H9 (cell line): ENCODE results near the gene HPCAL1. TPM values are rescaled to one million over a fixed set of nuclear protein-coding genes. Genes with fewer than 3 reads are reported as not detected.

Source experiments
- DNase-seq: peaks from one replicate; pipeline ENCODE4 v3.0.0-alpha.2; 2017
- H2AFZ ChIP-seq: one replicate; pipeline ENCODE4 v1.6.1; 2013; ENCODE audit warnings: mild to moderate bottlenecking, low read length, control low read depth, moderate library complexity
- H2AK5ac ChIP-seq: 2 replicates; pipeline ENCODE4 v1.6.1; 2013; ENCODE audit warnings: low read length, control low read depth, mixed read lengths; ENCODE audit not compliant: insufficient read length
- H2BK120ac ChIP-seq: one replicate; pipeline ENCODE4 v1.6.1; 2013; ENCODE audit warnings: low read depth, mild to moderate bottlenecking, low read length, control low read depth, inconsistent platforms; ENCODE audit not compliant: poor library complexity, severe bottlenecking
- H2BK12ac ChIP-seq: 2 replicates; pipeline ENCODE4 v1.6.1; 2013; ENCODE audit warnings: low read length, control low read depth, mixed read lengths, low read depth; ENCODE audit not compliant: insufficient read length
- H2BK15ac ChIP-seq: 2 replicates; pipeline ENCODE4 v1.6.1; 2013; ENCODE audit warnings: low read depth, low read length, control low read depth
- H2BK20ac ChIP-seq: one replicate; pipeline ENCODE4 v1.6.1; 2013; ENCODE audit warnings: low read depth, mild to moderate bottlenecking, low read length, control low read depth, inconsistent platforms; ENCODE audit not compliant: poor library complexity, severe bottlenecking
- H2BK5ac ChIP-seq: 2 replicates; pipeline ENCODE4 v1.6.1; 2013; ENCODE audit warnings: low read length, control low read depth, mixed read lengths; ENCODE audit not compliant: insufficient read length
- H3K14ac ChIP-seq: 2 replicates; pipeline ENCODE4 v1.6.1; 2013; ENCODE audit warnings: low read length, control low read depth; ENCODE audit not compliant: insufficient read depth
- H3K18ac ChIP-seq: 2 replicates; pipeline ENCODE4 v1.6.1; 2013; ENCODE audit warnings: low read depth, mild to moderate bottlenecking, mixed read lengths, low read length, control low read depth; ENCODE audit not compliant: insufficient read length
- H3K23ac ChIP-seq: 2 replicates; pipeline ENCODE4 v1.6.1; 2013; ENCODE audit warnings: low read length, control low read depth, mixed read lengths, low read depth; ENCODE audit not compliant: insufficient read length
- H3K23me2 ChIP-seq: 2 replicates; pipeline ENCODE4 v1.6.1; 2013; ENCODE audit warnings: low read depth, mild to moderate bottlenecking, mixed read lengths, low read length, control low read depth; ENCODE audit not compliant: insufficient read length, poor library complexity, severe bottlenecking
- H3K27ac ChIP-seq: 2 replicates; pipeline ENCODE4 v1.5.1; 2013; ENCODE audit warnings: low read length, control low read depth, mixed read lengths, low read depth; ENCODE audit not compliant: insufficient read length
- H3K27me3 ChIP-seq: 2 replicates; pipeline ENCODE4 v1.6.1; 2013; ENCODE audit warnings: low read length, control low read depth, inconsistent platforms; ENCODE audit not compliant: insufficient read depth
- H3K4ac ChIP-seq: 2 replicates; pipeline ENCODE4 v1.6.1; 2013; ENCODE audit warnings: low read depth, mild to moderate bottlenecking, control low read depth, inconsistent platforms, low read length, moderate library complexity
- H3K4me1 ChIP-seq: 2 replicates; pipeline ENCODE4 v1.6.1; 2013; ENCODE audit warnings: low read length, control low read depth, inconsistent platforms; ENCODE audit not compliant: insufficient read depth
- H3K4me2 ChIP-seq: 2 replicates; pipeline ENCODE4 v1.6.1; 2013; ENCODE audit warnings: low read length, control low read depth, mixed read lengths; ENCODE audit not compliant: insufficient read length, insufficient read depth
- H3K56ac ChIP-seq: 2 replicates; pipeline ENCODE4 v1.6.1; 2013; ENCODE audit warnings: low read depth, mild to moderate bottlenecking, mixed read lengths, low read length, control low read depth; ENCODE audit not compliant: insufficient read length
- H3K79me1 ChIP-seq: 2 replicates; pipeline ENCODE4 v1.6.1; 2013; ENCODE audit warnings: low read depth, mild to moderate bottlenecking, moderate library complexity, low read length, control low read depth, inconsistent platforms; ENCODE audit not compliant: insufficient read depth, poor library complexity, severe bottlenecking
- H3K79me2 ChIP-seq: 2 replicates; pipeline ENCODE4 v1.6.1; 2013; ENCODE audit warnings: low read length, control low read depth, inconsistent platforms; ENCODE audit not compliant: insufficient read depth
- H3K9ac ChIP-seq: 2 replicates; pipeline ENCODE4 v1.6.1; 2013; ENCODE audit warnings: low read length, control low read depth, mixed read lengths; ENCODE audit not compliant: insufficient read length; ENCODE audit errors: extremely low read depth
- H3K9me3 ChIP-seq: one replicate; pipeline ENCODE4 v1.6.1; 2013; ENCODE audit warnings: low read depth, low read length, inconsistent platforms; ENCODE audit not compliant: control insufficient read depth
- H3T11ph ChIP-seq: one replicate; pipeline ENCODE4 v1.6.1; 2013; ENCODE audit warnings: mild to moderate bottlenecking, low read length, control low read depth, inconsistent platforms
- H4K20me1 ChIP-seq: one replicate; pipeline ENCODE4 v1.6.1; 2013; ENCODE audit not compliant: control insufficient read depth, insufficient read length, insufficient read depth
- H4K5ac ChIP-seq: 2 replicates; pipeline ENCODE4 v1.6.1; 2013; ENCODE audit warnings: low read depth, mild to moderate bottlenecking, mixed read lengths, low read length, control low read depth; ENCODE audit not compliant: insufficient read length
- H4K8ac ChIP-seq: replicated peaks from 2 replicates; pipeline ENCODE4 v1.6.1; 2013; ENCODE audit warnings: low read length, control low read depth, mixed read lengths, low read depth; ENCODE audit not compliant: insufficient read length
- H4K91ac ChIP-seq: 2 replicates; pipeline ENCODE4 v1.6.1; 2013; ENCODE audit warnings: low read depth, mild to moderate bottlenecking, moderate library complexity, mixed read lengths, low read length, control low read depth; ENCODE audit not compliant: insufficient read length
- H3K27ac Mint-ChIP-seq, 3 experiments: 2 replicates in 2 of 3; 3 replicates in 1 of 3; pipeline ENCODE4 v1.8.0; 2020 to 2021; ENCODE audit warnings: mixed read lengths in 3 of 3, mild to moderate bottlenecking in 1 of 3, moderate library complexity in 1 of 3
- H3K27me3 Mint-ChIP-seq: 2 replicates; pipeline ENCODE4 v1.8.0; 2021; ENCODE audit warnings: low read depth, mild to moderate bottlenecking, moderate library complexity, mixed read lengths
- H3K36me3 Mint-ChIP-seq, 3 experiments: 2 replicates in 2 of 3; 3 replicates in 1 of 3; pipeline ENCODE4 v1.8.0; 2020 to 2021; ENCODE audit warnings: low read depth in 3 of 3, mixed read lengths in 3 of 3; ENCODE audit not compliant: insufficient read depth in 1 of 3
- H3K4me1 Mint-ChIP-seq, 2 experiments: 2 replicates each; pipeline ENCODE4 v1.8.0; 2020; ENCODE audit warnings: mixed read lengths in 2 of 2
- H3K4me3 Mint-ChIP-seq, 2 experiments: 2 replicates in 1 of 2; 3 replicates in 1 of 2; pipeline ENCODE4 v1.8.0; 2020 to 2021; ENCODE audit warnings: mild to moderate bottlenecking in 2 of 2, mixed read lengths in 2 of 2, moderate library complexity in 1 of 2
- H3K9me3 Mint-ChIP-seq, 2 experiments: 2 replicates in 1 of 2; 3 replicates in 1 of 2; pipeline ENCODE4 v1.8.0; 2020; ENCODE audit warnings: mild to moderate bottlenecking in 2 of 2, mixed read lengths in 2 of 2, moderate library complexity in 1 of 2
- CTCF ChIP-seq: fragments of 200-600 bp; sonication (generic); conservative IDR thresholded peaks from 3 replicates; pipeline ENCODE4 v1.8.0; 2021; ENCODE audit warnings: antibody characterized with exemption, mild to moderate bottlenecking
- WGBS: extraction: QIAGEN DNeasy Blood & Tissue Kit; methylation state at CpG from one replicate; pipeline ENCODE4 v1.1.7; 2013; ENCODE audit warnings: missing lambda C conversion rate, low lambda C conversion rate, mixed read lengths; ENCODE audit not compliant: insufficient read length; ENCODE audit errors: extremely low coverage; 5-methylcytosine and 5-hydroxymethylcytosine counted together
- total RNA-seq: library from RNA; stranded (reverse); gene quantifications from 2 replicates; pipeline ENCODE4 v1.2.1, GENCODE V29; 2021

Gene HPCAL1
- total RNA-seq, 1 experiment from 2014 or later: 4.7 TPM

GRCh38 chr2:10404324-10405143 is 101.8 kb downstream of the HPCAL1 start:
- no peak overlapping the region for H2BK15ac ChIP-seq
- no peak overlapping the region for H3K56ac ChIP-seq
- WGBS: no CpG with 5 or more reads among the region's 20 CpGs
- H4K91ac ChIP-seq: no peak overlapping the region
- no peak overlapping the region for H3K23ac ChIP-seq
- Mint-ChIP-seq H3K27ac (peak overlapping the region in 1 of 3 experiments; percentile 76; a peak in 1 of 7 replicates), H3K9me3 (peaks cover 0 to 3% of the 10 kb centered on the region in 2 experiments; a peak in 1 of 5 replicates), H3K4me3 (no peak overlapping the region), H3K27me3 (peaks cover 2% of the 10 kb centered on the region; the same call in 1 of the 2 replicates), H3K36me3 (peaks cover 0 to 6% (median 3%) of the 10 kb centered on the region in 3 experiments; a peak in 4 of 7 replicates), H3K4me1 (peaks cover 17 to 28% of the 10 kb centered on the region in 2 experiments)
- H3T11ph ChIP-seq: no peak overlapping the region
- no peak overlapping the region for H3K27ac ChIP-seq
- H2AK5ac ChIP-seq: no peak overlapping the region
- no peak overlapping the region for H4K5ac ChIP-seq
- no peak overlapping the region for H4K8ac ChIP-seq
- no peaks in the 10 kb centered on the region for H3K79me1 ChIP-seq
- H3K79me2 ChIP-seq: no peaks in the 10 kb centered on the region
- no peak overlapping the region for H2AFZ ChIP-seq
- H3K4me2 ChIP-seq: no peak overlapping the region
- H3K18ac ChIP-seq: no peak overlapping the region
- no peaks in the 10 kb centered on the region for H3K23me2 ChIP-seq
- H2BK12ac ChIP-seq: no peak overlapping the region
- no peak overlapping the region for H2BK120ac ChIP-seq
- H2BK20ac ChIP-seq: no peak overlapping the region
- H3K14ac ChIP-seq: no peak overlapping the region
- H2BK5ac ChIP-seq: no peak overlapping the region
- H3K9ac ChIP-seq: no peak overlapping the region
- H3K4ac ChIP-seq: no peak overlapping the region
- no peak for TF ChIP-seq CTCF
- H3K27me3 ChIP-seq: no peaks in the 10 kb centered on the region
- no peaks in the 10 kb centered on the region for H3K9me3 ChIP-seq
- H4K20me1 ChIP-seq: no peaks in the 10 kb centered on the region
- DNase-seq: no peak
- no peaks in the 10 kb centered on the region; the same call in 1 of the 2 replicates for H3K4me1 ChIP-seq
